Sciatic nerve (tissue), 2 donors: ENCODE data around the gene GATAD2A. TPM values are rescaled to one million over a fixed set of nuclear protein-coding genes. Genes with fewer than 3 reads are reported as not detected.

Source experiments
- ATAC-seq: fragments of 200-7000 bp; cut with Tn5 transposase; one replicate; pipeline ENCODE4 v1.9.1; 2020; ENCODE audit warnings: mild to moderate bottlenecking, moderate library complexity
- DNase-seq: peaks from one replicate; pipeline ENCODE4 v3.0.0-alpha.2; 2020; ENCODE audit warnings: low spot score
- intact Hi-C: fragments of 100-400 bp; cut with DNase I; formaldehyde crosslinking; loops from one replicate; pipeline ENCODE4 v1.14.2; 2022
- total RNA-seq: library from RNA; stranded (reverse); fragmentation: NEBNext Ultra II Directional; extraction: Animal tissue kit (Norgen Biotek cat#: 25700); gene quantifications from one replicate; pipeline ENCODE4 v1.2.1, GENCODE V29; 2021
- donor health status: DM: no; HTN: no; CAD: no.
- donor health status: DM: no; HTN: no; CAD: no.

Gene GATAD2A
- total RNA-seq, 1 donor from 2014 or later: 57.7 TPM

GRCh38 chr19:19531951-19532805 lies 126.7 kb downstream of the GATAD2A start:
- intact Hi-C loops: loop anchor here (2.0 kb wide), 1 partner anchor 111 kb away; the partner anchor contains the start of gene GMIP
- DNase-seq (peak; percentile 95), ATAC-seq (peak; percentile 88)

DNA sequence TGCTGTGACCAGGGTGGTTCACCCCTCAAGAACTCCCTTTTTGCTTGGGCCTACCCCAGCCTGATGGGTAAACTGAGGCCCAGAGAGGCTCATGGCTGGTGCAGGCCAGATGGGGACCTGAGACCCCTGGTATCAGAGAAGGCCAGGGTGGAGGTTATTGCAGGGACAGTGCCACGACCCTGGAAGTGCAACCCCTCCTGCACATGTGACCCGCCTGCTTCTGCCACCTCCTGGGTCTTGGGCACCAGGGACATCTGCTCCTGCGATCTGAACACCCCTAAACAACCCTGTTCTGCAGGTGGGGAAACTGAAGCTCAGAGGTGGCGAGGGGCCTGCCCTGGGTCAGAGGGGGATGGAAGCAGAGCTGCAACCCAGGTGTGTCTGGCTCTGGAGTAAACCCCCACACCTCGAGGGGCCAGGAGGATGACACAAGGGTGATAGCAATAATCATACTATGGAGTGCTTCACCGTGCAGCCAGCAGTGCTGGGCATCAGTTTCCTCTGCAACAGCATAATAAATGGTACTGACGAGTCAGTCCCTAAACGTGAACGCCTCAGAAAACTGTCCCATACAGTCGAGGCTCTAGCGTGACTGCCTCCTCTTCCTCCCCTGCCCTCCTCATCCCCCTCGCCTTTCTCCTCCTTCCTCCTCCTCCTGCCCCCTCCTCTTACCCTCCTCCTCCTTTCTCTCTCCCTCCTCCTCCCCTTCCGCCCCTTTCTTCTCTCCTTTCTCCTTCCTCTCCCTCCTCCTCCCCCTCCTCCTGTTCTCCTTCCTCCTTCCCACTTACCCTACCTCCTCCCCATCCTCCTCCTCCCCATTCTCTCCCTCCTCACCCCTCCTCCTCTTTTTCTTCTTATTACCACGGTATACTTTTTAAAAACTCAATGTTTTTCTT lies 127.6 kb downstream of the GATAD2A start:
- intact Hi-C loops: loop anchor here (2.0 kb wide), 1 partner anchor 110 kb away; the partner anchor contains the start of gene GMIP
- ATAC-seq (no peak), DNase-seq (no peak)

DNA sequence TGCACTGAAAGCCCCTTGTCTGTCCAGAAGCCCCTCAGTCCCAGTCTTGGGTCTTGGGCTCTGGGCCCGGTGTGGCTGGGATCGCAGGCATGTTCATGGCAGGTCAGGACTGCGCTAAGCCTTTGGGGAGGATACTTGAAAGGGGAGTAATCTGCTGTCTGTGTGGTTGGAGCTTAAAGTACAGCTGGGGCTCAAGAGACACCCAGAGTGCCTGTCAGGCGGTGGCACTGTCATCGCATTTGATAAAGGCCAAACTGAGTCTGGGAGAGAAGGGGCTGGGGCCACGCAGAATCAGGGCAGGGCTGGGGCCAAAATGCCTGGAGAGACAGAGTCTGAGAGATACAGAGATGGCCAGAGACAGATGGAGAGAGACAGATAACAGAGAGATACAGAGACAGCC lies 128.4 kb downstream of the GATAD2A start:
- DNase-seq: no peak
- intact Hi-C loops: loop anchor here (2.0 kb wide), 1 partner anchor 109 kb away; the partner anchor contains the start of gene GMIP
- no peak for ATAC-seq

DNA sequence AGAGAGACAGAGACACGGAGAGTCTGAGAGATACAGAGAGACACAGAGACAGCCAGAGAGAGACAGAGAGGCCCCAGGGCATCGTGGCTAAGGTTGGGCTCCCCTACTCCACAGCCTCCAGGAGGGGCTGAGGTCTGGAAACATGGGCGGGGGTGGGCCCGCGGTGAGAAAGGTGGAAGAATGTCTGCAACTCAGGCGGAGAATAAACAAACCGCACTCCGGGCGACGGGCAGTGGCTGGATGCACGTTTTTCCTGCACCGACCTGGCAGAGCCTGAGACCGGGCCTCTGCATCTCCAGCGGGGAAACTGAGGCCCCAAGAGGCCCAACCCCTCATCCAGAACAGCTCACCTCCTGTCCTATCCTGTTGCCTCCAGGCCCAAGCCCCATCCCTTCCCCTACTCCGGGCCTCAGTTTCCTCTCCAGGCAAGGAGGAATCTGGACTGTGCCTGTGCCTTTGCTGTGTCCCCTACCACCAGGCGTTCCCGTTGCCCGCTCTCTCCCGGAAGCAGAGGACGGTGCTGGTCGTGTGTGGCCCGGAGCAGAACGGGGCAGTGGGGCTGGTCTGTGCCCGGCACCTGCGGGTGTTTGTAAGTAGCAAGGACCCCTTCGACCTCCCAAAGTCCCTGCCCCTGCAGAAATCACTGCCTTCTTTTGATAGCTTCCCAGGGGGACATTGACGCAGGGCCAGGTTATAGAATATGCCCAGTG lies 129.2 kb downstream of the GATAD2A start:
- ATAC-seq (no peak), DNase-seq (no peak)
- intact Hi-C loops: loop anchor here (5.0 kb wide), 1 partner anchor 423 kb away; no protein-coding TSS in a partner anchor

- intact Hi-C loops: loop anchor here (5.0 kb wide), 1 partner anchor 422 kb away; no protein-coding TSS in a partner anchor
- ATAC-seq: no peak
- DNase-seq: no peak
Measured at GRCh38 chr19:19535311-19536191, 130.1 kb downstream of the GATAD2A start.

DNA sequence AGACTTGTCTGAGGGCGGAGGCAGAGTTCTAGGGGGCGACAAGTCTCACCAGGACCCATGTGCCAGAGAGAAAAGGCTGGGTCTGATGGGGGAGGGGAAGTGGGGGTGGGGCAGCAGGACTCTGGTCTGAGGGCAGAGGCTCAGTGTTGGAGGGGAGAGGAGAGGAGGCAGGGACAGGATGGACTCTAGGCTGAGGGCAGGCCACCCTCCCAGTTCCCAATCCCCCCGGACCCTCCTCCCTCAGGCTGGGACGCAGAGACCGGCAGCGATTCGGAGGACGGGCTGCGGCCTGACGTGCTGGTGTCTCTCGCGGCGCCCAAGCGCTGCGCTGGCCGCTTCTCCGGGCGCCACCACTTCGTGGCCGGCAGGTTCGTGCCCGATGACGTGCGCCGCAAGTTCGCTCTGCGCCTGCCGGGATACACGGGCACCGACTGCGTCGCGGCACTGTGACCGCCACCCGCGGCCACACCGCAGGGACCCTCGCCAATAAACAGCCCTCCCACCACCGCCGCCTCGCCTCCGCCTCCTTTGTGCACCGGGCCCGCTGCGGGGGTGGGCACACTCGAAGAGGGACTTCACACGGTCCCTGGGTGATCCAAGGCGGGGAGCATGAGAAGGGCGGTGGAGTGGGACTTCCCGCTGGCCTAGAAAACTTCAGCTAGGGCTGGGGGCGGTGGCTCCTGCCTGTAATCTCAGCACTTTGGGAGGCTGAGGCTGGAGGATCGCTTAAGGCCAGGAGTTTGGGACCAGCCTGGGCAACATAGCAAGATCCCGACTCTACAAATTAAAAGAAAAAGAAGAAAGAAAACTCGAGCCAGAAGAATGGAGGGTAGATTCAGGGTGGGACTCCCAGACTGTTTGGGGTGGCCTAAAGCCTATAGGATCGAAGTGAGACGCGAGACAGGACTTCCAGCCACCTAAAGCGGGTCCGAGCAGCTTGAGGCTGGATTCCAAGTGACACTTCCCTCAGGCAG lies 131.9 kb downstream of the GATAD2A start:
- intact Hi-C loops: loop anchor here (5.0 kb wide), 1 partner anchor 420 kb away; no protein-coding TSS in a partner anchor
- no peak for ATAC-seq
- DNase-seq: no peak

DNA sequence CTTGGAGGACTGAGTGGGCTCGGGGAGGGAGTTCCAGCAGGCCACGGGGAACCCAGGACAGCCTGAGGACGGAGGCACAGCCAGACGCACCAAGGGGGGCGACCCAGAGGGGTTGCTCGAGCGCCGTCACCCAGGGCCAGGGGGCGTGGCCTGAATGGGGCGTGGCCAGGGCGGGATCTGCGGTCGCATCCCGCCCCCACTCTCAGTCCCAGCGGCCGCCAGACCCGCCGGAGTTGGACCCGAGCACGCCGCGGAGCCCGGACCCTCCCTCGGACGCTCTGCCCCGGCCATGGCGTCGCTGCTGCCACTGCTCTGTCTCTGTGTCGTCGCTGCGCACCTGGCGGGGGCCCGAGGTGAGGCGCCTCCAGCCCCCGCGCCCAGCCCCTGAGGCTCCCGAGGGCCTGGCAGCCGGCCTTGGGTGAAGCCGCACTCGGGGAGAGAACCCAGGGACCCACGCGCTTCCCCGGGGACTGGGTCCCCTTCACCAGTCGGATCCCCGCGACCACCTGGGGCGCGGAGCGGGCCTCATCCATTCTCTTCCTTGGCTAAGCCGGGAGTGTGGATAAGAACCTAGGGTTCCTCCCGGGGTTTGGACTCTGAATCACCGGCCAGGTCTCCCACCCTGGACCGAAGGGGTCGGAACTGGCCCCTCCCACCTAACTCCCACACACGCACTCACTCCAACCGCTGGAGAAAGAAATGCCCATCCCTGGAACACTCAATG lies 132.7 kb downstream of the GATAD2A start, which contains the start of gene CILP2:
Gene CILP2, plus strand, starts transcription at position 205 of the 724 bp plus-strand sequence. Its CDS starts 85 bp downstream, at position 290.
- ATAC-seq (peak; percentile 7), DNase-seq (no peak)
- intact Hi-C loops: loop anchor here (5.0 kb wide), 1 partner anchor 419 kb away; no protein-coding TSS in a partner anchor

GRCh38 chr19:19538785-19539166 lies 133.3 kb downstream of the GATAD2A start:
- ATAC-seq (no peak), DNase-seq (no peak)
- intact Hi-C loops: loop anchor here (5.0 kb wide), 1 partner anchor 419 kb away; no protein-coding TSS in a partner anchor

- DNase-seq (no peak), ATAC-seq (no peak)
- intact Hi-C loops: loop anchor here (5.0 kb wide), 1 partner anchor 418 kb away; no protein-coding TSS in a partner anchor
Measured at GRCh38 chr19:19539698-19540063, 134.2 kb downstream of the GATAD2A start.

- DNase-seq (peak; percentile 81), ATAC-seq (peak; percentile 68)
- intact Hi-C loops: no loop called here
Measured at GRCh38 chr19:19540064-19540714, 134.7 kb downstream of the GATAD2A start.

DNA sequence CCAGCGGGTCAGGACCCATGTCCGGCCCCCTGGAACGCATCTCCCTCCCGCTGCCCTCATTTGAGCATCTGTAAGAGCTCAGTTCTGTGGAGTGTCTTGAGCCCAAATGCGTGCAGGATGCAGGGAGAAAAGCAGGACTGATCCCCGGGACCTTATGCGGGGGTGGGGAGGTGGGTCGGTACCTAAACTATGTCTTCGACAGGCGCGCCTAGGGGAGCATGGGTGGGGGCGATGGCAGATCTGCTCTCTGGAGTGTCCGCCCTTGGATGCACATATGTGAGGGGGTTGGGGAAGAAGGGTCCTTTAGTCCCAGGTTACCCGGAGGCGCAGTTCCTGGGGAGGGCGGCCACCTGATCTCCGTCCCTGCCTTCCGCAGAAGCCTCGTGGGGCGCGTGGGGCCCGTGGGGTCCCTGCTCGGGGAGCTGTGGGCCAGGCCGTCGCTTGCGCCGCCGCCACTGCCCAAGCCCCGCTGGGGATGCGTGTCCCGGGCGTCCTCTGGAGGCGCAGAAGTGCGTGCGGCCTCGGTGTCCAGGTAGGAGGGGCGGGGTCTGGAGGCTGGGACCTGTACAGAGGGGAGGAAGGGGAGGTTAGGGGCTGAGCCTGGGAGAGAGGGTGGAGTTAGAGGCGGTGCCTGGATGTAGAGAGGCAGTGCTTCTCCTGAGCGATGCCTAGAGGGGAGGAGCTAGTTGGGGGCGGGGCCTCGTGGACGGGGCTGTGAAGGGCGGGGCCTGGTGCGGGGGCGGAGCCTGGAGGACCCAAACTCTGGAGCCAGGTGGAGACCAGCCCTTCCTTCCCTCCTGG lies 135.4 kb downstream of the GATAD2A start:
- ATAC-seq: no peak
- intact Hi-C loops: no loop called here
- DNase-seq: no peak

GRCh38 chr19:19541616-19542015 lies 136.1 kb downstream of the GATAD2A start:
- intact Hi-C loops: no loop called here
- DNase-seq (no peak), ATAC-seq (no peak)

GRCh38 chr19:19542507-19542906 lies 137.0 kb downstream of the GATAD2A start:
- ATAC-seq: no peak
- intact Hi-C loops: no loop called here

DNA sequence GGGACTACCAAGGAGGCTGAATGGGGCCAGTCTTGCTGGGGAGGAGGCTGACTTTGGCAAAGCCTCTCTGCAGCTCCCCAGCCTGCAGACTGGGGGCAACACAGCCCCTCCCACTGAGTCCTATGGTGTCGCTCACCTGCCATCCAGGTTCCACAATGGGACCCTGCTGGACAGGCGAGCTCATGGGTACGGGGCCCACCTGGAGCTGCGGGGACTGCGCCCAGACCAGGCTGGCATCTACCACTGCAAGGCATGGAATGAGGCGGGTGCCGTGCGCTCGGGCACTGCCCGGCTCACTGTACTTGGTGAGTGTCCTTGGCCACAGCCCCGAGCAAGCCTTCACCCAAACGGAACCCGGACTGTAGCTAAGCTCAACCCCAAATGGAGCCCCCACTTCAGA lies 137.6 kb downstream of the GATAD2A start:
- no peak for ATAC-seq
- intact Hi-C loops: no loop called here
- DNase-seq: no peak

More at GRCh38 chr19:19542507-19542906, 137.0 kb downstream of the GATAD2A start:
- DNase-seq: no peak

GRCh38 chr19:19543640-19544039 lies 138.2 kb downstream of the GATAD2A start:
- intact Hi-C loops: no loop called here
- ATAC-seq: no peak
- DNase-seq: no peak
